Measurements from ENCODE around the gene HIPK2.

The HIPK2 gene

DNA sequence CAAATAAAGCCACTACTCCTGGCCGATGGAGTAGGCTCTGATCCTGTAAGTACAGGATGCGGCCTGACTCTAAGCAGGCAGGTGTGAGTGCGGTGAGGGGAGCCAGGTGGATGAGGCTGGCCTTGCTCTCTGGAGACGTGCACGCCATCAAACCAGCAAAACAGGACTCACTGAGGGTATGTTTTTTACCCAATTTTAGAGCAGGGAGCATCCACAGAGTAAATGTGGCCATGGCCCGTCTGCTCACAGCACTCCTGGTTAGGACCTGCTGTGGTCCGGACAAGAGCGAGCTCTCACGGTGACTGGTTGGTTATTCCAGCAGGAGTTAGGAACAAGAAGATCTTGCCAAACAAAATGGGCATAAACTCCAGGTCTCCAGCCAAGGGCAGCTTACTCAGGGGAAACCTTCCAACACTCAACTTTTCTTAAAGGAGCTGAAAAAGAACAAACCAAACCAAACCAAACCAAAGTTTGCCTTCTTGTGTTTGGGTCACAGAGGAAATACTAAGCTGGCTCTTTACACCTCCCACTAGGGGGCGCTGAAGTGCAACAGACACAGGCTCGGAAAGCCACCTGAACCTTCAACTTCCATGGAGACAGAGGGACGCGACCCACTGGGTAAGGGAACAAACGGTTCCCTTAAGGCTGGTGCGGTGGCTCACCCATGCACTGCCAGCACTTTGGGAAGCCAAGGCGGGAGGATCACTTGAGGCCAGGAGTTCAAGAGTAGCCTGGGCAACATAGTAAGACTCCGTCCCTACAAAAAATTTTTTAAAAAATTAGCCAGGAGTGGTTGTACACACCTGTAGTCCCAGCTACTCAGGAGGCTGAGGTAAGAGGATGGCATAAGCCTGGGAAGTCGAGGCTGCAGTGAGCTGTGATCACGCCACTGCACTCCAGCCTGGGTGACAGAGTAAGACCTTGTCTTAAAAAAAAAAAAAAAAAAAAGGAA lies 131.9 kb downstream of the HIPK2 start:
- peak; percentile 66 for DNase-seq

DNA sequence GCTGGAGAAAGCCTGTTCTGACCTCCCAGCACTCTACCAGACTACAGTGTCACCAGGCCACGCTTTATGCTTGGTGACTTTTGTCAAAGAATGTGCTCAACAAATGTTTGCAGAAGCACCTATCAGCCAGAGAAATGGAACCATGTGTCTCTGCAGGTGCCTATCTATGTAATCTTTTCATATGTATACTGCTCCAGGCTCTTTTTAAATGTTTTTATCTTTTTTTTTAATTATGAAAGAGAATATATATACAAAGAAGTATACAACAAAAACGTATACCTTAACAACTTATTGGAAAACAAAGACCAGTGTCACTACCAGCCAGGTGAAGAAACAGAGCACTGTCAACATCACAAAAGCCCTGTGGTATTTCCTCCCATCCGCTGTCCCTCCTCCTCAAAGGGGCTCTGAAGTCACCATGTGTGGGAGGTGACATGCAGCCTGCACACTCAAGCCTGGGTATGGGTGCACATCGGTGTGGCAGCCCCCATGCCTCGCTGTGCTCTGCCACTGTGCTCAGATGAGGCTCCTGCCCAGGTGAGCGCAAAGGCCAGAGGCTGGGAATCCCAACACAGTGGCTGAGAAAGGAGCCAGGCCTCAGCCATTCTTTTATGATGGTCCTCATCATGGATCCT lies 133.7 kb downstream of the HIPK2 start:
- DNase-seq: no peak

DNA sequence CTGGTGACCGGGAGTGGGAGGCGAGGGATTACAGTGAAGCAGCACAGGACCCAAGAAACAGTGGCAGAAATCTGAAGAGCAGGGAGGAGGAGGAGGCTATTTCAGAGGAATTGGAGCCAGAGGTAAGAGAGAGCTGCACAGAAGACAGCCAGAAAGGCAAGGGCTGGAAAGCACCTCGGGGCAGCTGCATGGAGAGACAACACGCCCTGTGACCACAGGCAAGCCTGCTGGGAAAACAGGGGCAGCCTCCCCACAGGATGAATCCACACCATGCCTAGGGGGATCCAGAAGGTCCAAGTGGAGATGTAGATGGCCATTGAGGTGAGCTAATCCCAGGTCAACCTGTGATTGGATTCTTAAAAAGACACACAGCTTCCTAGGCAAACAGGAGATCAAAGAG lies 135.5 kb downstream of the HIPK2 start:
- DNase-seq: no peak

DNA sequence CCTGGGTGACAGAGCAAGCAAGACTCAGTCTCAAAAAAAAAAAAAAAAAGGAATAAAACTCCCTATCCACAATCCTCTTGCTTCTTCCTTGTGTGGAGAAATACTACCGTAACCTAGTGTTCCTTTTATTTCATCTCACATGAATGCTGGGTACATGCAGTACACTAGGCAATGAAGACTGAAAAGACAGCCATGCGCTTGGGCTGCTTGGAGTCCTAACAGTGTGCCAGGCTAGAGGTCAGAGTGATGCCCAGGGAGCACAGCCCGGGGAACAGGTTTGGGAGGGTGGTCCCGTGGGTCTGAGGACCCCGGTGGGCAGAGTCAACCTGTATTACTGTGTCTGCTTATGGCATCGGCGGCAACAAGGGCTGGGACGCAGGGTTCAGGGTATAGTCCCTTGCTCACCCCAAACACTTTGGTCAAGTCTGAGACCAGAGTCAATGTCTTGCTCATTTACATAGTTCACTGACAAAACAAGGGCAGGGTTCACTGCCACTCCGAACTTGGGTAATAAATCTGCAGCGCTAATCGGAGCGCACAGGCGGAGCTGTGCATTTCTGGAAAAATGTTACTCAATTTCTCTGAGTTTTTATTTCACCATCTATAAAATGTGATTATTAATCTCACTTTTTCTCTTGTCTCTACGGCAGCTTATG lies 136.3 kb downstream of the HIPK2 start:
- no peak for DNase-seq

DNA sequence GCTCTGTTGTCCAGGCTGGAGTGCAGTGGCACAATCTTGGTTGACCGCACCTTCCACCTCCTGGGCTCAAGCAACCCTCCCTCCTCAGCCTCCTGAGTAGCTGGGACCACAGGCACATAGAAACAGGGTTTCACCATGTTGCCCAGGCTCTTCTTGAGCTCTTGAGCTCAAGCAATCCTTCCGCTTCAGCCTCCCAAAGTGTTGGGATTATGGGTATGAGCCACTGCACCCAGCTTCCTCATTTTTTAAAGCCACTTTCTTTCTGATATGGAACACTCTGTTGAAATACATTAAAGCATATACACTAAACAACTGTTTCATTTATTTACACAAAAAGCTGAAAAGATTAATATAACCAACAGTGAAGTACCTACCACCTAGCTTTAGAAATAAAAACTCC lies 137.1 kb downstream of the HIPK2 start:
- DNase-seq: no peak

DNA sequence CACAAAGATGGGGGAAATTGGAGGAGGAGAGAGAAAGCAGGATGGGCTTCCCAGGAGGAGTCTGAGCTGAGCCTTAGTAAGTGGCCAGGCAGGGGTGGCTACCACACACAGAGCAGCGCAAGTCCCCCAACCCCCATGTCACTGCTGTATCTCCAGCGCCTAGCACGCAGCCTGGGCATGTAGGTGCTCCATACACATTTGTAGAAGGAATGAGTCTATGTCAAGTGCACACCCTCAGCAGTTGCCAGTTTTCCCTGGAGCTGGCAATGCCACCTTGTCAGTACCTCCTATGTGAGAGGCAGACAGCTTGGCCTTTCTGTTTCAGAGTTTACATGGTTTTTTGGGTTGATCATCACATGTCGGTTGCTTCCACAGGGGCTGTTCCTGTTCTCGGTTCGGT lies 138.2 kb downstream of the HIPK2 start:
- no peak for DNase-seq

DNA sequence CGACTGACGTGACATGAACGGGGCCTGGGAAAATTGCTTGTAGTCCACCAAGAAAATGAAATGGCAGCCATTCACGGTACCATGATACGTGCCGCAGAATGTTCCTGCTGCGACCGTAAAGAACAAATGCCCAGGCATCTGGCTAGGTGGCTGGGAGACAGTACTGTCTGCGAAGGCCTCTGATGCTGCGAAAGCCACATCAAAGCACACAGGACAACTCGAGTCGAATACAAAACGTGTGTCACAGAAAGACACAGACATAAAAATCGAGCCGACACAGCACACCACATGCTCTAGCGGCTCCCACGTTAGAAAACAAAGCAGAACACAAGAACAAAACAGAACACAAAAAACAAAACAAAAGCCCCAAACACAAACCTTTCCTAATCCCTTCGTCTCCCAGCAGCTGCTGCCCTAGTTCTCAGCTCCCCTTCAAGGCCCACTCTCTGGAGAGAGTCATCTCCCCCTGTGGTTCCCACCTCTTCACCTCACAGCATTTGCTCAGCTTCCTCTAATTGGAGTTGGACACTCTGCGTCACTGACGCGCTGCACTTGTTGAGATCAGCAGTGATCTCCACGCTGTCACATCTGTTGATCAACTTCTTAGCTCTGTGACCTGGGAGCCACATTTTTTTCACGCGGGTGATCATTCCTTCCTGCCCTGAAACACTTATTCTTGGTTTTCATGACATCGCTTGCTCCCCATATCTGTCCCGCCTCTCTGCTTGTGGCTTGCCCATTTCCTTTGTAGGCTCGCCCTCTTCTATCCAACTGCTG lies 142.1 kb downstream of the HIPK2 start:
- DNase-seq: peak; percentile 46

DNA sequence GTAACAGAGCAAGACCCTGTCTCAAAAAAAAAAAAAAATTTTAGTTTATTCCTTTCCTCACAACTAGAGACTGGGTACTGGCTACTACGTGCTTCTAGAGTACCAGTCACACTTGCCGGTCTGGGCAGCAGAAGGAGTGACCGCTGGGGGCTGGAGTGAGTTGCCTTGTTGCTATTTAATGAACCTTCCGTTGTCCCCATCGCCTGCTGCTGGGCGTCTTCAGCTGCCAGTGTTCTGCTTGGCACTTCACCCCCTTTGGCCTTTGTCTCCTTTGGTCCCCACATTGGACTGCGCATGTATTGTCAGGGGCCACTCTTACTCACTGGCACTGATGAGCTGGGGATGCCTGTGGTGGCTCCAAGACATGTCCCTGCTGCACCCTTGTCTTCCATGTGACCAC lies 143.7 kb downstream of the HIPK2 start:
- no peak for DNase-seq

DNA sequence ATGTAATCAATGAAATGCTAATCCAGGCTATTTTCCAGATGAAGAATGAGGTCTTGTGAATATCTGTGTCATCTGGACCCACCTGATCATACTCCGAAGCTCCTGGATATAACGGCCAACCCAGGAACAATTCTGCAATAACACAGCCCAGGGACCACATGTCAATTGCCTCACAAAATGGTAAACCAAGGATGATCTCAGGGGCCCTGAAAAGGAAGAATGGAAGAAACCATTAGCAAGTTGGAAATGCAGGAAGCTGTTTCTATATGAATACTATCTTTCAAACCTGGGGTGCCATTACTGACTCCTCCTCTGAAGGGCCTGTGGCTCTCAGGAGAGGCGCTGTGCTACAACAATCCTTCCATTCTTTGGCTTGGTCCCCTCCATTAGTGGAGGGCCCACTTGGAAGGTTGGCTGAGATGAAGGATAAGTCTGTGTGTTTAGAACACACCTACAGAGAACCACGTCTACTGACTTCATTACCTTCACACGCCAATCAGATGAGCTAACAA lies 146.2 kb downstream of the HIPK2 start:
- no peak for DNase-seq

DNA sequence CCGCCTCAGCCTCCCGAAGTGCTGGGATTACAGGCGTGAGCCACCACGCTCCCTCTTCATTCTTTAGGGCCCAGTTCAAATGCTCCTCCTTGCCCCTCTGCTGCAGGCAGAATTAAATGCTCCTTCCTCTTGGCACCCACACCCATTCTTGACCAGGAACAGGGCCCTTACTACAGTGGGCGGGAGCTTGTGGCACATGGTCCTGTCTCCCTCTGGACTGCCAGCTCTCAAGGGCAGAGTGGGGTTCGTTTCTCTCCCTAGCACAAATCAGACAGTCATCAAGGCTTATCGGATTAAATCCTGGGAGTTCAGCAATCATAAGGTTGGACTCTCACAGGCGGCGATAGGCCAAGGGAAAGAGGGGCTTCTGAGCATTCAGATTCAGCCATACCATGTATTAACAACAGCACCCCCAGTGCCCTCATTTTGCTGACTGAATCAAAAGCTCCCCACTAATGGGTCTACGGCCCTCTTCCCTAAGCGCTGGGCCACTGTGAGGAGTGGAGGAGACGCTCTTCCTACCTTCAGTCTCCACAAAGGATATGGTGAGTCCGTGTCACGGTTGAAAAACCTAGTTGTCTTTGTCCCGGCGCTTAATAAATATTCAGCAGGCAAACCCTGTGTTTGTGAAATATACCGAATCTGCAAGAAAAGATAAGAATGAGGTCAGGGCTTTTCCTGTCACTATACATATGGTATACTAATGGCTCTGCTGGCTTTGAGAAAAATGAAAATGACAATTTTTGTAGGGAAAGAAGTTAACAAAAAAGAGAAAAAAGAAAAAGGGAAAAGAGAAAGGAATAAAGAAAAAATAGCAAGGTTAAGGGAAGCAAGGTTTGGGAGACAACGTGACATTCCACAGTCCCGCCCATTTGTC lies 146.9 kb downstream of the HIPK2 start:
- DNase-seq: no peak

DNA sequence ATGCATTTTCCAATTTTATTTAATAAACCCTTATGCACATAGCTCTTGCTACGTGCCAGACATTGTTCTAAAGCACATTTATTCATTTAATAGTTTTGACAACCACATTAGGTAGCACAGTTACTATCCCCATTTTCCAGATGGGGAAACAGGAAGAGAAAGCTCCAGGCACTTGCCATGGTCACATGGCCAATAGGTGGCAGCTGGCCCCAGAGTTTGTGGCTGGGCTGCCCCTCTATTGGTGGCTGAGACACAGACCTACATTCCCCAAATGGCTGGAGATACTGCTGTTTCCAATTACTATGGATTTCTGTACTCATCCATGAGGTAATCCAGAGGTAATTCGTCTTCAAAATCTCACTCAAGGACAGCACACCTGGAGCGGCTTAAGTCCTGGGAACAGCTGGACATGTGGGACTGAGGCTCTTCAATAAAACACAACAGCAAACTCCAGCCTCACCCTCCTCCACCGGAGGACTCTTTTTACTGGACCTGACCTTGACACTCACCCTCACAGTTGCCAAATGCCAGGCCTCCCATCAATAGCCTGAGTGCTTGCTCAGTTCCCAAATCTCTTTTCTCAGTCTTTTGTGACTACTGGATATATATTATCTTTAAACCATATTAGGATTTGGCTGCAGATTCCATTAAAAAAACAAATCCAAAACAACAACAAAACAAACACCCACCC lies 148.3 kb downstream of the HIPK2 start:
- no peak for DNase-seq

DNA sequence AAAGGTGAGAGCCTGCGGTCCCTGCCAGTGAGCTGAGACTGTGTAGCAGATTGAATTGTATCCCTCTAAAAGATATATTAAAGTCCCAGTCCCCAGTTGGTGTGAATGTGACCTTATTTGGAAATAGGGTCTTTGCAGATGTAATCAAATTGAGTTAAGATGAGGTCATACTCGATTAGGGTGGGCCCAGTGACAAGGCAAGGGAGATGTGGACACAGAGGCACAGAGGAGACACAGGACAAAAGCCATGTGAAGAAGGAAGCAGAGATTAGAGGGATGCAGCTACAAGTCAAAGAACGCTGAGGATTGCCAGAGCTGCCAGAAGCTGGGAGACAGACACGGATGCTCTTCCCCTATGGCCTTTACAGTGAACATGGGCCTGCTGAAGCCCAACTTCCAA lies 150.0 kb downstream of the HIPK2 start:
- no peak for DNase-seq

DNA sequence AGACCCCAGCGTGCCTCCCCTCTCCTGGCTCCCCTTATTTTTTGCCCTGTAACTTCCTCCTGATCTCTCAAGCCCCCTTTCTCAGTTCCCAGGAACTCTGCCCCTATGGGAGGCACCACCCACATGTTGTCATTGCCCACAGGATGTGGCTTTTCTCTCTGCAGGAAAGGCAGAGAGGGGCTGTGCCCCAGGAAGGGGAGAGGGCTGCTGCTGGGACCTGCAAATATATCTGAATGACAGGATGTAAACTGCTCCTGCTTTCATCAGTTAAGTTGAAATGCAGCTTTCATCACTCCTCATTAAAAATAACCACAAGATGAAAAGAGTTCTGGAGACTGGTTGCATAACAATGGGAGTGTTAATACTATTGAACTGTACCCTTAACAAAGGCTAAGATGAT lies 151.0 kb downstream of the HIPK2 start:
- DNase-seq: no peak

DNA sequence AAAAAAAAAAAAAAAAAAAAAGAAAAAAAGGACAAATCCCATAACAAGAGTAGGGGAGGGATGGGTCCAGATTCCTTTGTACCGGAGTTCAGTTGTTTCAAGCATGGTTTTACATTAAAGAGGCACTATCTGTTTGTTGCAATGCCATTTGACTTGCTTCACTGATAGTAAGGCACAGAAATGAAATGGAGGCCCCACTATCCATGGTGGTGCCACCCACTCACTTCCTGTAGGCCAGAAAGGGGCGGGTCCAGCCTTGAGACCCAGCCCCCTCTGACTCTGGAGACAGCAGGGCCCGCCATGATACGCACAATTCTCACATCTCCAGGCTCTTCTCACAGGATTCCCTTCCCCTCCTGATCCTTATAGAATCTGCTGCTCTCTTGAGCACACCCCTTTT lies 154.3 kb downstream of the HIPK2 start:
- no peak for DNase-seq

DNA sequence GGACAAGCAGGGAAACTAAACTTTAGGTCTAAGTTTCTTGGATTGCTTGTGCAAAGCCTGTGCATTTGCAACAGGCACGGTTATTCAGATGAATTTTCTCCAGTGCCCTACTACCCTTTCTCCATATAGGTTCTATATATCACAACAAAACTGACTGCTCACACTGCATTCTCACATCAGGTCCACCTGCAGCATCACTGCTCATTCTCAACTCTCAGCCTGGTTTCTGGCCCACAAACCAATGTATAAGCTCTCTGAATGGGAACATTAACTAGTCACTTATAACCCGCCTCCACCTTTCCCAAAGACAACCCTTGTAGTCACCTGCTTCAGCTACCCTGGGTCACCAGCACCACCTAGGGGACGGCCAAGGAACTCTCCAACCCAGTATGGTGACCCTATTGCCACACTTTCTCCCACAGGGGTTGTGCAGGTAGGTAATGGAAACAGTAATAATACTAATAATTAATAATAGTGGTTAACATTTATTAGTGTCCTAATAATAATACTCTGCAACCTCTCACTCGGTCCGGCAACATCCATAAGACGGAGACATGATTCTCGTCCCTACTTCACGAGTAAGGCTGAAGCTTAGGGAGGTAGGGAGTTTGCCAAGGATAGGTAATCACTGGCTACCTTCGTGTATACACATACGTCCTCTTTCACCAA lies 157.0 kb downstream of the HIPK2 start:
- DNase-seq: no peak

DNA sequence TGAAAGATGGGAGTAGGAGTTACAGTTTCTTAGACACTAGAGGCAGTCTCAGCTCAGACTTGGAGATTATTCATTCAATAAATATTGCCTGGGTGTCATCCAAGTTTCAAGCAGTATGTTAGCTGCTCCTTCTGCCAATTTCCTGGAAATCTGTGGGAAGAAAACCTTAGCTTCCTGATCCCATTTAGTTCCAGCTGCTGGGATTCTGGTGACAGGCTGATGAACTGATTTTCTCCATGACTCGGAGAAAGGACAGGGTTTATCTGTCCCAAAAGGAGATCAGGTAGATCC lies 158.5 kb downstream of the HIPK2 start:
- DNase-seq: no peak

DNA sequence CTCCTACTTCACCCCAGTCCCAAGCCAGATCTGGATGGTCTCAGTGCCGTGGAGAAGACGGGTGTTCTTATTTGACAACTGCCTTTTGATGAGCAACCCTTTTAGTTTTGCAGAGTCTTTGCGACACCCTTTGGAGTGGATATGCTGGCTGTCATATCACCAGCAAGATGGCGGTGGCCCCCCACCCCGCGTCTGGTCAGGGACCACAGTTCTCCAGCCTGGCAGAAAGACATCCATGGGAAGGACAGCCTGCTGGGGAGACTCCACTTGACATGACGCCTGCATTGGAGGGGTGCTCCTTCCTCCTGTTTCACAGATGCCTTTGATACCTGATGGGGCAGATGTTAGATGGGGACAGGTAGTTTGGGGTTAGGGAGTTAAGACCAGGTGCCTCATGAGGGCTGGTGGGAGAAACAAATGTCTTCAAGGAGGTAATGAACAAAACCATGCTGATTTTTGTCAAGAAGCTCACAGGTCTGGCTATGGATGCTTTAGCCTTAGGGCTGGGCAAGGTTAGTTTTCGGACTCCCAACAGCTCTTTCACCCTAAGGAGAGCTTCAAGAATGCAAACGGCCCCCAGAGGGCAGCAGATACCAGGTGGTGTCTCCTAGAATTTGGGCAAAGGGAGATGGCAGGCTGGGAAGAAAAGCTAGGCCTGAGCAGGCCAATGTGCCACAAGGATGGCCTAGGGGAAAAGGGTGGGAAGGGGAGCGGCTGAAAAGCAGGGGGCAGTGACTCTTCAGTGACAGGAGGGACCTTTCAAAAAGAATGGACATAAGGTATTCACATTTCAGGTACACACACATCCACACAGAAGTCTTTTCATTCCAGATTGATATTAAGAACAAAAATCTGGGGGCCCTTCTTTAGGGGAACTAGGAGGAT lies 159.1 kb downstream of the HIPK2 start:
- peak; percentile 21 for DNase-seq

DNA sequence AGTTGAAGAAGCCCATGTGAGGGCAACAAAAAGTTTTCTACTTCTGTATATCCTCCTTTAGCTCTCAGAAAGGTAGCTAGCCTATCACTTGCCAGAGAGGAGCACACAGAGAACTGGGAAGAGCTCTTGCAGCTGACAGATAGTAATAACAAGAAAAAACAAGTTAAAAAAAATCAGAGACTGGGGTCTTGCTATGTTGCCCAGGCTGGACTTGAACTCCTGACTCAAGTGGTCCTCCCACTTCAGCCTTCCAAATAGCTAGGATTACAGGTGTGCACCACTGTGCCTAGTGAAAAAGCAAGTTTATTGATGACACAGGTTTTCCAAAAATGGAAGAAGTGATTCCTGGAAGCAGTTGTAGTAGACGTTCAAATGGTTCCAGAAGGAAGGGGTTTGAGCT lies 160.7 kb downstream of the HIPK2 start:
- no peak for DNase-seq

DNA sequence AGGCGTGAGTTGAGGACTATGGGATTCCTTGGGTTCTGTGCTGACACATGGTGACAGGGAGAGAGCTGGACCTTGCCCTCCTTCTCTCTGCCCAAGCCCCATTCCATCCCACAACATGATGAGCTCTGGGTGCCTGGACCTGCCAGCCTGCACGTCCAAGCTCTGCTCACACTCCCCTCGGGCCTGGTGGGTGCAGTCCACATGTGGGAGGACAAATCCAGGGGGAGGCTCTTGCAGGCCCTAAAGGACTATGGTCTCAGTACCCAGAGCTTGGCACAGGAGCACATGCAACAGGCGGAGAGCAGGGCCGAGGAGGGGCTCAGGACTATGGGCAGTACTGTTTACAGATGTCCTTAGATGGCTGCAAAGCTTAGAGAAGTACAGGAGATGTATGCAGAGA lies 162.9 kb downstream of the HIPK2 start:
- no peak for DNase-seq

DNA sequence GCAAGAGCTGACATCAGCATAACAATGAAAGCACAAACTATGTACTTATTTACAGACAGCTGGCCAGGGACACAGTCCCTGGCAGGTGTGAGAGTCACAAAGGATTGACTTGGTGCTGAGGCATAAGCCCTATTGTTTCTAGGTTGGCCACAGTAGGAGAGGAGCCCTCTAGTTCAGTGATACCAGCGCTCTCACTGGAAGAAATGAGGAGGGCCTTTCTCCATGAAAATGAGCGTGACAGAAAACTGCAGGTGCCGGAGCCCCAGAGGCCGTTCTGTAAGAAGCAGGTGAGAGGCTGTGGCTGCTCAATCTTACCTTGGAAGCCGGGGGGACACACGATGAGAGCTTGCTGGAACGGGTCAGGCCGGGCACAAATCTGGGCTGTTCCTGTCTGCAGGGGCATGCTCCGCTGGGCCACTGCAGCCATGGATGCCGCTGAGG lies 163.8 kb downstream of the HIPK2 start:
- DNase-seq: no peak
